ACC112 (cell line): ENCODE data around the gene PPP2R2D.

Experiments
- H2AFZ ChIP-seq: fragments of 200-600 bp; sonication (generic); one replicate; pipeline ENCODE4 v1.6.0; 2017; ENCODE audit warnings: antibody characterized with exemption, low read length; ENCODE audit not compliant: unreplicated experiment
- H3K27ac ChIP-seq: fragments of 200-600 bp; sonication (generic); 2 replicates; pipeline ENCODE4 v1.5.1; 2014; ENCODE audit warnings: low read depth, mild to moderate bottlenecking, antibody characterized with exemption, low read length, moderate library complexity
- H3K27me3 ChIP-seq: fragments of 200-600 bp; sonication (generic); 2 replicates; pipeline ENCODE4 v1.6.1; 2014; ENCODE audit warnings: mild to moderate bottlenecking, antibody characterized with exemption, low read length, moderate library complexity, mixed read lengths; ENCODE audit not compliant: insufficient read depth
- H3K36me3 ChIP-seq: fragments of 200-600 bp; sonication (generic); 2 replicates; pipeline ENCODE4 v1.6.1; 2016; ENCODE audit warnings: mild to moderate bottlenecking, antibody characterized with exemption, low read length, moderate library complexity, mixed read lengths; ENCODE audit not compliant: insufficient read depth
- H3K4me1 ChIP-seq: fragments of 200-600 bp; sonication (generic); one replicate; pipeline ENCODE4 v1.6.1; 2016; ENCODE audit warnings: low read length, mixed read lengths; ENCODE audit not compliant: insufficient read depth, unreplicated experiment, control insufficient read depth
- H3K4me3 ChIP-seq: fragments of 200-600 bp; sonication (generic); 2 replicates; pipeline ENCODE4 v1.5.1; 2014; ENCODE audit warnings: mild to moderate bottlenecking, low read depth, low read length
- H3K79me2 ChIP-seq: fragments of 200-600 bp; sonication (generic); one replicate; pipeline ENCODE4 v1.6.0; 2016; ENCODE audit warnings: low read length; ENCODE audit not compliant: control insufficient read depth, unreplicated experiment, insufficient read depth

PPP2R2D gene

GRCh38 chr10:131857156-131858117, 43.4 kb upstream of the PPP2R2D start:
- Histone ChIP-seq H3K79me2 (no peaks in the 10 kb centered on the region), H3K27ac (no peak overlapping the region), H3K4me1 (no peaks in the 10 kb centered on the region), H2AFZ (no peak overlapping the region), H3K36me3 (no peaks in the 10 kb centered on the region), H3K27me3 (peaks cover 19% of the 10 kb centered on the region), H3K4me3 (no peak overlapping the region)

- no peak overlapping the region for H3K27ac ChIP-seq
- H3K36me3 ChIP-seq, result no peaks in the 10 kb centered on the region
- no peaks in the 10 kb centered on the region for H3K4me1 ChIP-seq
- H3K27me3 ChIP-seq, result peaks cover 19% of the 10 kb centered on the region
- H2AFZ ChIP-seq, result no peak overlapping the region
- H3K79me2 ChIP-seq, result no peaks in the 10 kb centered on the region
- H3K4me3 ChIP-seq, result no peak overlapping the region
Measured at GRCh38 chr10:131858118-131858515, 42.7 kb upstream of the PPP2R2D start.

- Histone ChIP-seq H3K4me3 (no peak overlapping the region), H3K27me3 (peaks cover 19% of the 10 kb centered on the region), H3K4me1 (no peaks in the 10 kb centered on the region), H3K79me2 (no peaks in the 10 kb centered on the region), H2AFZ (no peak overlapping the region), H3K36me3 (no peaks in the 10 kb centered on the region), H3K27ac (no peak overlapping the region)
Measured at GRCh38 chr10:131858583-131859340, 42.0 kb upstream of the PPP2R2D start.

GRCh38 chr10:131859341-131860020, 41.3 kb upstream of the PPP2R2D start:
- no peaks in the 10 kb centered on the region for H3K36me3 ChIP-seq
- no peaks in the 10 kb centered on the region for H3K79me2 ChIP-seq
- H3K4me3 ChIP-seq, result no peak overlapping the region
- no peak overlapping the region for H3K27ac ChIP-seq
- no peak overlapping the region for H2AFZ ChIP-seq
- no peaks in the 10 kb centered on the region for H3K4me1 ChIP-seq
- H3K27me3 ChIP-seq, result peaks cover 19% of the 10 kb centered on the region

GRCh38 chr10:131860311-131860710, 40.5 kb upstream of the PPP2R2D start:
- Histone ChIP-seq H3K27me3 (peaks cover 19% of the 10 kb centered on the region), H3K4me1 (no peaks in the 10 kb centered on the region), H3K4me3 (no peak overlapping the region), H3K36me3 (no peaks in the 10 kb centered on the region), H3K79me2 (no peaks in the 10 kb centered on the region), H3K27ac (no peak overlapping the region), H2AFZ (no peak overlapping the region)

- H2AFZ ChIP-seq, result no peak overlapping the region
- no peaks in the 10 kb centered on the region for H3K36me3 ChIP-seq
- no peaks in the 10 kb centered on the region for H3K79me2 ChIP-seq
- no peaks in the 10 kb centered on the region for H3K4me1 ChIP-seq
- H3K27me3 ChIP-seq, result peaks cover 19% of the 10 kb centered on the region
- H3K4me3 ChIP-seq, result no peak overlapping the region
- H3K27ac ChIP-seq, result no peak overlapping the region
Measured at GRCh38 chr10:131860806-131861440, 39.9 kb upstream of the PPP2R2D start.

- no peak overlapping the region for H3K4me3 ChIP-seq
- H3K36me3 ChIP-seq, result no peaks in the 10 kb centered on the region
- H3K79me2 ChIP-seq, result no peaks in the 10 kb centered on the region
- peaks cover 19% of the 10 kb centered on the region for H3K27me3 ChIP-seq
- no peak overlapping the region for H2AFZ ChIP-seq
- H3K4me1 ChIP-seq, result no peaks in the 10 kb centered on the region
- H3K27ac ChIP-seq, result no peak overlapping the region
Measured at GRCh38 chr10:131862548-131862947, 38.3 kb upstream of the PPP2R2D start.

GRCh38 chr10:131865223-131865917, 35.4 kb upstream of the PPP2R2D start:
- H2AFZ ChIP-seq, result no peak overlapping the region
- peaks cover 13% of the 10 kb centered on the region for H3K27me3 ChIP-seq
- H3K79me2 ChIP-seq, result no peaks in the 10 kb centered on the region
- no peaks in the 10 kb centered on the region for H3K4me1 ChIP-seq
- no peaks in the 10 kb centered on the region for H3K36me3 ChIP-seq
- H3K4me3 ChIP-seq, result no peak overlapping the region
- no peak overlapping the region for H3K27ac ChIP-seq

GRCh38 chr10:131866673-131867072, 34.1 kb upstream of the PPP2R2D start:
- H3K27ac ChIP-seq, result no peak overlapping the region
- peaks cover 12% of the 10 kb centered on the region for H3K27me3 ChIP-seq
- H3K79me2 ChIP-seq, result no peaks in the 10 kb centered on the region
- no peak overlapping the region for H2AFZ ChIP-seq
- H3K36me3 ChIP-seq, result no peaks in the 10 kb centered on the region
- no peak overlapping the region for H3K4me3 ChIP-seq
- no peaks in the 10 kb centered on the region for H3K4me1 ChIP-seq

GRCh38 chr10:131868436-131868835, 32.4 kb upstream of the PPP2R2D start:
- peaks cover 12% of the 10 kb centered on the region for H3K27me3 ChIP-seq
- no peak overlapping the region for H2AFZ ChIP-seq
- no peak overlapping the region for H3K27ac ChIP-seq
- H3K4me1 ChIP-seq, result no peaks in the 10 kb centered on the region
- no peak overlapping the region for H3K4me3 ChIP-seq
- H3K36me3 ChIP-seq, result no peaks in the 10 kb centered on the region
- no peaks in the 10 kb centered on the region for H3K79me2 ChIP-seq
